NCI-H1694 treated with DMSO at 0.1 percent for 48 hours (cell line): ENCODE measurements around the gene FANK1.
A peak's percentile ranks its signal among the peaks of the same experiment; 100 is the strongest.
"Not testable (repeated sequence)": the region's sequence is repeated elsewhere in the genome, so short reads cannot be mapped to it uniquely, and the experiment has no call there.

Experiments used
- DNase-seq: peaks from one replicate; lab custom pipeline; 2025; lab: John Stamatoyannopoulos, UW

FANK1 gene

DNA sequence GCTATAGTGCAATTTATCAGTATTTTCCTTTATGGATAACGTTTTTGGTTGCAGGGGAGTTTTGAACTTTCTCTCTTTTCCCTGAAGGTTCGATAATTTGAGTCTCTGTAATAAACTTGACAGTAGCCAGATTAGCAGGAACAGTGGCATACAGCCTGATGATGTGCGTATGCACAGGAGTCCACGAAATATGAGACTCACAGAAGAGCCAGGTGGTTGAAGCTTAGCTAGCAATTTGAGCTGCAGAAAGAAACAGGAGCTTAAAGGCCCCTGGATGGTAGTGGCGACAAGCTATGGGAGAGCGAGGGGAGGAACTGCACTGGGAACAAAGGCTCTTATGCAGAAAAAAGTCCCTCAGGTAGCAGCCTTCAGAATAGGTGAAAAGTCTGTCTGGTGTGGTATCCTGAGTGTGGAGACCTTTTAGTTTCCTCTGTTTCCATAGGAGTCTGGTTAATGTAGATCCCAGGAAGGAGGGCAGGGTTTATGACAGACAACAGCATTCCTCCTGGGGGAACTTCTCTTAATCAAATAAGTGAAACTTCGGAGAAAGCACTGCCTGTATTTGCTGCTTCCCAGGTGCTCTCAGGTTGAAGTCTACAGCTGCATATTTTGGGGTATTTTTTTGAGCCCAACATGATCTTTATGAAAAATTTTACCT lies 32.7 kb downstream of the FANK1 start:
- no peak for DNase-seq

DNA sequence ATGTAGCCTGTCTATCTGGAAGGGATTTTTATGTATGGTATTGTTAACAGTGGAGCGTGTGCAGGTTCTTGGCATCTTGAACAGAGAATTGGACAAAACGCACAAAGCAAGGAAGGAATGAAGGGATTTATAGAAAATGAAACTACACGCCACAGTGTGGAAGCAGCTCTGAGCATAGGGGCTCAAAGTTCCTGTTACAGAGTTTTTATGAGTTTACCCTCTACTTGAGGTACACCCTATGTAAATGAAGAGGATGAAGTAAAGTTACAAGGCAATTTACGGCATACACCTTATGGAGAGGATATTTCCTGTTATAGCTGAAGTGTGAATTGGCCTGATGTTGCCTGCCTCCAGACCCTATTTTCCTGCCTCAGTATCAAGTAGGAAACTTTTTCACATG lies 33.3 kb downstream of the FANK1 start:
- no peak for DNase-seq

DNA sequence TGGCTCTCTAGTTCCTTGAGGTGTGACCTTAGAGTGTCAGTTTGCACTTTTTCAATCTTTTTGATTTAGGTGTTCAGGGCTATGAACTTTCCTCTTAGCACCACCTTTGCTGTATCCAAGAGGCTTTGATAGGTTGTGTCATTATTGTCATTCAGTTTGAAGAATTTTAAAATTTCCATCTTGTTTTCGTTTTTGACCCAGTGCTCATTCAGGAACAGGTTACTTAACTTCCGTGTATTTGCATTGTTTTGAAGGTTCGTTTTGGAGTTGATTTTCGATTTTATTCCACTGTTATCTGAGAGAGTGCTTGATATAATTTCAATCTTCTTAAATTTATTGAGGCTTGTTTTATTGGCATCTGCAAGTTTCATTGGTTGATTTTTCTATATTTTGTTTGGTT lies 37.3 kb downstream of the FANK1 start:
- DNase-seq: no peak

DNA sequence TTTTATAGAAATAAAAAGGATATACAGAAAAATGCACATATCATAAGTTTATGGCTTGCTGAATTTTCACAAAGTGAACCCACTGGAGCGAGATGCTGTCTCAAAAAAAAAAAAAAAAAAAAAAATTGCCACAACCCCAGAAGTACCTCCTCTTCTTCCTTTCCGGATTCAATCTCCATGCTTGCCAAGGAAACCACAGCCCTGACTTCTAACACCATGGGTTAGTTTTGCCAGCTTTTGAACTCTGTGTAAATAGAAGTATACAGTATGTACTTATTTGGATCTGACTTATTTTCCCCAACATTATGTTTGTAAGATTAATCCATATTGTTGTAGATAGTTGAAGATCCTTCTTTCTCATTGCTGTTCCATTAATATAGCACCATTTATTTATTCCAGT lies 40.0 kb downstream of the FANK1 start:
- no peak for DNase-seq

DNA sequence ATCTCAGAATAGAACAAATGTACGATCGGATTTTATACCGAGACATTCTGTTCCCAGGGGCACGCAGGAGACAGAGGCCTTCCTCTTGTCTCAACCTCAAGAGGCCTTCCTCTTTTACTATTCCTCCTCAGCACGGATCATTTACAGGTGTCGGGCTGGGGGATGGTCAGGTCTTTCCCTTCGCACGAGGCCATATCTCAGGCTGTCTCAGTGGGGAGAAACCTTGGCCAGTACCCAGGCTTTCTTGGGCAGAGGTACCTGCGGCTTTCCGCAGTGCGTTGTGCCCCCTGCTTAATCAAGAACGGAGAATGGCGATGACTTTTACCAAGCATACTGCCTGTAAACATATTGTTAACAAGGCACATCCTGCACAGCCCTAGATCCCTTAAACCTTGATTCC lies 44.2 kb downstream of the FANK1 start:
- DNase-seq: no peak

DNA sequence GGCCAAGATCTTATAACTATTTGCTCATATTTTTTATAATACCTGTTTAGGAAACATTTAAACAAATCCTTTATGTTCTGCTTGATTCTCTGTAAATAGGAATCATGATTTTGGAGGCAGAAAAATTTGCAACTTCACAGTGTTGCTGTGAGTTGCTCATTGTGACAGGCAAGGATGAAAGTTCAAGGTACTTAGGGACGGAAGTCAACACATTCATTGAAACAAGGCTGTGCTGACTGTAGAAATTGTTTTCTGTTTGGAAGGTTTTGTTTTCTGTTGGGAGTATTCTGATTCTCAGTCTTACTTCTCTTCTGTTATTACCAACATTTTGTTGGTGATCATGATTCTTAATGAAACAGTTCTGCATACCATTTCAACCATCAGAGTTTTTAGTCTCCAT lies 54.9 kb downstream of the FANK1 start:
- no peak for DNase-seq

DNA sequence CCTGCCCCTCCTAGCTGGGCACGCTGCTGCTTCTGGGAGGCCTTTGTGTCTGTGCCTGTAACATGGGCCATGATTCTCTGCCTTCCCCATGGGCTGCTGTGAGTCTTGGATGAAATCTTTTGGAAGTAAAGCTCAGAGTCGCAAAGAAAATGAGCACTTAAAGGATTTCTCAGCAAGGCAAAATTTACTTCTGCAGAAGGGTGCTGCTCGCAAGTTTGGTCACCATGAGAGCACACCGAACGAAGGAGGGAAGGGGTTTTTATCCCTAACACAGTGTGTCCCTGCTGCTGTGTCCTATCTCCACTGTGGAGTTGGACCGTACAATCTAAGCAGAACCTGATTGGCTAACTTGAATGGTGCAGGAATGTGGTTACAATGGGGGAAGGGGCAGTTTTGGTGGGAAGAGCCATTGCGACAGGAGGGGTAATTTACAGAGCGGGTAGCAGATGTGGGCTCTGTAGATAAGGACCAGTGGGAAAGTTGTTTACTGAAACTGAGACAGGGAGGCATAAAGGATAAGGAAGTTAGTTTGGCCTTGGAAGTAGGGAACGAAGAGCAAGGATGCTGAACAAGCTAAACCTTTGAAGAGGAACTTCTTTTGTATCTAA lies 57.5 kb downstream of the FANK1 start:
- no peak for DNase-seq

DNA sequence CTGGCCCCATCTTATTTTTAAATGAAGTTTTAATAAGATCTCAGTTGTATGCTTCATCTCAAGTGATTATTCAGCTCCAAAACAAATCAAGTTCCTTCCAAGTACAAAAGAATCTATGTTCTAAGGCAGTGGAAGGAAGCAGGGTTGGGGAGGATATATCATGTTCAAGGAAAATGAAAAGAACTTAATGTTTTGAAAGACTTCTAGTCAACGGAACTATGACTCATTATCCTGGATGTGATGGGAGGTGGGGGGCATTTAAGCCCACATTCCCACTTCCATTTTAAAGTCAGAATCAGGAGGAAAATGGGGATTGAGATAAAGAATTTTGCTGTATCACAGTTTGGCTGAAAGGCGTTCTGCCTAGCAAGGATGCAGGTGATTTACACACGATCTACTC lies 59.4 kb downstream of the FANK1 start:
- no peak for DNase-seq

DNA sequence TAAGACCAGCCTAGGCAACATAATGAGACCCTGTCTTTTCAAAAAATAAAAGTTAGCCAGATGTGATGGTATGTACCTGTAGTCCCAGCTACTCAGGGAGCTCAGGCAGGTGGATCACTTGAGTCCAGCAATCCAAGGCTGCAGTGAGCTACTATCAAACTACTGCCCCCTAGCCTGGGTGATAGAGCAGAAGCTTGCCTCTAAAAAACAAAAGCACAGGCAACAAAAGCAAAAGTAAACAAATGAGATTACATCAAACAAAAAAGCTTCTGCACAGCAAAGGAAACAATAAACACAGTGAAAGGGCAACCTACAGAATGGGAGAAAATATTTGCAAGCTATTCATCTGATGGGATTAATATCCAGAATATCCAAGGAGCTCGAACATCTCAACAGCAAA lies 65.4 kb downstream of the FANK1 start:
- DNase-seq: no peak

DNA sequence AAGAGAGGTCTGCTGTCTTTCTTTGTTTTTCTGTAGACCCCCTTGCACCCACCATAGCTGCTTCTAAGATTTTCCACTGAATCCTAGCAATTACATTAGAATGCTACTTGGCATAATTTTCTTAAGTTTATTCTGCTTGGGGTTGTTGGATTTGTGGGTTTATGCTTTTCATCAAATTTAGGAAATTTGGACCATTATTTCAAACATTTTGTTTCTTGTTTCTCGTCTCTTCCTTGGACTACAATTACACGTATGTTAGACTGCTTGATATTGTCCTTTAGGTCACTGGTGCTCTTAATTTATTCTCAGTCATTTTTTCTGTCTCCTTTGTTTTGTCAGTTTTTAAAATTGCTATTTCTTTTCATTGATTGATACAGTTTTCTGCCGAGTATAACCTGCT lies 65.8 kb downstream of the FANK1 start:
- no peak for DNase-seq

DNA sequence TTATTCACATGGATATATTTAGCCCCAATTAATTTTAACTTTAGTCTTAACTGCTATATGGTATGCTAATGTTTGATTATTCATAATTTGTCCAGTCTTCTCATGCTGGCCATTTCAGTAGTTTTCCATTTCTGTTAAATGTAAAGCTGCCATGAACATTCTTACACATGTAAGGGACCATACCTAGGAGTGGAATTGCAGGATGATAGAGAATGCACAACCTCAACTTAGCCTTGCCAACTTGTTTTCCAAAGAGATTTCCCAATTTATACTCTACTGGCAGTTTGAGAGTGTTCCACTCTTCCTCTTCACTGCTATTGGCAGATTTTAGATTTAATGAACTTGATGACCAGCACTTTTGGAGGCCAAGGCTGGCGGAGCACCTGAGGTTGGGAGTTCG lies 68.2 kb downstream of the FANK1 start:
- DNase-seq: no peak

DNA sequence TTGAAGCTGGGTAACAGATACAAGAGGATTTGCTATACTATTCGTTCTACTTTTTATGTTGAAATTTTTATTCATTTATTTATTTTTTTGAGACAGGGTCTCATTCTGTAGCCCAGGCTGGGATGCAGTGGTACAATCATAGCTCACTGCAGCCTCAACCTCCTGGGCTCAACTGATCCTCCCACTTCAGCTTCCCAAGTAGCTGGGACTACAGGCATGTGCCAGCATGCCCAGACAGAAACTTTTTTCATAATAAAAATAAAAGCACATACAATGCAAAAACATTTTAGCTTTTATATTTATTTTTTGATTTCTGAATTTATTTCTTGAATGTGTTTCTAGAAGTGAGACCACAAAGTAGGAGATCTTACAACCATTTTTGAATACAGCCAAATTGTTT lies 71.2 kb downstream of the FANK1 start:
- no peak for DNase-seq

DNA sequence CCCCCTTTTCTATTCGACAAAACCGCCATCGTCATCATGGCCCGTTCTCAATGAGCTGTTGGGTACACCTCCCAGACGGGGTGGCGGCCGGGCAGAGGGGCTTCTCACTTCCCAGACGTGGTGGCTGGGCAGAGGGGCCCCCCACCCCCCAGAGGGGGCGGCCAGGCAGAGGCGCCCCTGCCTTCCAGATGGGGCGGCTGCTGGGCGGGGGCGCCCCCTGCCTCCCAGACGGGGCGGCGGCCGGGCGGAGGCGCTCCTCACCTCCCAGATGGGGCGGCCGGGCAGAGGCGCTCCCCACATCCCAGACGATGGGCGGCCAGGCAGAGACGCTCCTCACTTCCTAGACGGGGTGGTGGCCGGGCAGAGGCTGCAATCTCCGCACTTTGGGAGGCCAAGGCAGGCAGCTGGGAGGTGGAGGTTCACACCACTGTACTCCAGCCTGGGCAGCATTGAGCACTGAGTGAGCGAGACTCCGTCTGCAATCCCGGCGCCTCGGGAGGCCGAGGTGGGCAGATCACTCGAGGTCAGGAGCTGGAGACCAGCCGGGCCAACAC lies 73.8 kb downstream of the FANK1 start:
- not testable (repeated sequence) for DNase-seq

DNA sequence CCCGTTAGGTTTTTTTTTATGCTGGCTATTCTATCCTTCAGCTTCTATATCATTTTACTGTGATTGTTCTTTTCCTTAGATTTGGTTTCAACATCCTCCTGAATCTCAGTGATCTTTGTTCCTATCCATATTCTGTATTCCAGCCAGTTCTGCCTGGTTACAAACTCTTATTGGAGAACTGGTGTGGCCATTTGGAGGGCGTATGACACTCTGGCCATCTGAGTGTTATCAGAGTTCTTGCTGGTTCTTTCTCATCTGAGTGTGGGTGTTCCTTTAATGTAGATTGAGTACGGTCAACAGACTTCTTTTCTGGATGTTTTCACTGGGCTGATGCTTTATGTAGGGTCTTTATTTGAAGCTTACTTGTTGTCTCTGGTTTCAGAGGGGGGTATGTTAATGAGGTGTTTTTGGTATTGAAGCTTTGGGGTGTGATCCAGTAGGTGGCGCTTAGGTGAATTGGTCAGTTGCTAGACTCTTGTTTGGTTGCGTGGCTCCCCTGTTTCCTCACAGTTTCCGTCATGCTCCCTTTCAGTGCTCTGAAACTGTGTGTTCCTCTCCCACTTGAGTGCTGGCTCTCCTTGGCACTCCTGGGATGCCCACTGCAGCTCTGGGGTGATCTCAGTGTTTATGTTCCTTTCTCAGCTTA lies 80.7 kb downstream of the FANK1 start:
- DNase-seq: no peak

DNA sequence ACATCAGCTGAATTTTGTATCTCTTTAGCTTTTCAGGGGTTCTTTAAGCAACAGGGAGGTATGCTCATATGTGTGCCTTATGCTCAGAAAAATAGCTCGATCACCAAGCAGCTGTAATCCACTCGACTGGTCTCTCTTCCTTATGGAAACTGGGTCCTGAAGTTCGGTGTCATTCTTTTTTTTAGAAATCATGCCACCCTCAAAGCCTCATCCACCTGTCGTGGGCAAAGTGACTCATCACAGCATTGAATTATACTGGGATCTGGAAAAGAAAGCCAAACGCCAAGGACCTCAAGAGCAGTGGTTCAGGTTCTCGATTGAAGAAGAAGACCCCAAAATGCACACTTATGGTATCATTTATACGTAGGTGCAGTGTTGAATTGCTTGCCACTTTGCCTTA lies 83.6 kb downstream of the FANK1 start:
- DNase-seq: no peak

DNA sequence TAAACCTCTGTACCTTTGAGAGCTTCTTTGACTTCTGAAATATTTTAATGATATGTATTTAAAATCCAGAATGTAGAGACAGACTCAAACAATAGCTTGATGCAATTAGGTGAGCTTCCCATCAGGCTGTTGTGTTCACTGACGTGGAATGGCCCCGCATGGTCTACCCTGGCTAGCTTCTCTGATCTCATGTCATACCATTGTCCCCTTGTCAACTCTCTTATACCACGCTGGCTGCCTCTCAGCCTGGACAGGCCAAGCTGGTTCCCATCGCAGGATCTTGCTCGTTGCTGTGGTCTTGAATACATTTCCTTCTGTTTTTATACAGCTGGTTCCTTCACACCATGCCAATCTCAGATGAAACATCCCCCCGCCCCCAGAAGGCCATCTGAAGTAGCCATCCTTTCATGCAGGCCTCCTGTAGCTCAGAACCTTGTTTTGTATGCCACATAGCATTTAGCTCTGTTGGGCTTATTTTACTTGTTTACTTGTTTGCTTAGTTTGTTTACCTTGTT lies 84.2 kb downstream of the FANK1 start:
- DNase-seq: no peak

DNA sequence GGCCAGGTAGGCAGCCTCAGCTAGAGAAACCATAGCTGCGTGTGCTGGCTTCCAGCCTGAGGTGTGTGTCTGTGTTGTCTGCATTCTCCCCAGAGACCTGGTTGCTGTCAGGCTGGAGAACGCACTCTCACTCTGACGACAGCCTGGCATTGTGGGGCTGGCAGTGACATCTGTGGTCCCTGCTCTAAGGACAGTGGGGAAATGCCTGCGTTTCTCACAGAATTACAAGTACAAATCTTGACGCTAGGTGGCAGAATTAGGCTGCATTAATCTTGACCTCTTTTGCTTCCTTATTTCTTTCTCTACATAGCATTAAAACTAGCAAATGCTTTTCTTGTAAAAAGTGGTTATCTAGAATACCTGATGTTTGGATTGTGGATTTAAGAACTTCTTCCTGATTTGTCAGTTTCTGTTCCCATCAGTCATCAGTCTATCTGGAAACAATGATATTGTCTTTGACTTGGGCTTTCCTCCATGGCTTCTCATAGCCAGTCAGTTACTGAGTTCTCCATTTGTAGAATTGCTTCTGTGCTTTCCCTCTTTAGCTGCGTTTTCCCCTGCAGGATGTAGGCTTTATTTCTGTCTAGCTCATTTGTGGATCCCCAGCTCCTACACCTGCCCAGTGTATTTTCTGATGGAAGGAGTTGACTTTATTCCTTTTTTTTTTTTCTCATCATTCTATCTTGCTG lies 86.0 kb downstream of the FANK1 start:
- peak; percentile 40 for DNase-seq

DNA sequence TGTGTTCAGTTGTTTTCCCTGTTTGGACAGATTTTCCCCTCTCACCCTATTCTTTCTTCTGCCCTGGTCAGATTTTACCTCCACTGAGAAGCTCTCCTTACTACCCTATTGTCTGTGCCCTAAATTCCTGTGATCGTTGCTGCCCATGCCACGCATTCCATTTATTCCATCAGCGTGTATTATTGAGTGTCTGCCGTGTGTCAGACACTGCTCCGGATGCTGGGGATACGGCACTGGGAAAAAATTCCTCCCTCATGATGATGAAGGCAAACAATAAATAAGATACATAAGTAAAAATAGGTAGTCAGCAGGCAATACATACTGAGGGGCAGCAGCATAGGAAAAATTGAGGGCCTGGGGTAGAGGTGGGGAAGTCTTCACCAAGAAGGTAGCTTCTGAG lies 86.8 kb downstream of the FANK1 start:
- DNase-seq: no peak

DNA sequence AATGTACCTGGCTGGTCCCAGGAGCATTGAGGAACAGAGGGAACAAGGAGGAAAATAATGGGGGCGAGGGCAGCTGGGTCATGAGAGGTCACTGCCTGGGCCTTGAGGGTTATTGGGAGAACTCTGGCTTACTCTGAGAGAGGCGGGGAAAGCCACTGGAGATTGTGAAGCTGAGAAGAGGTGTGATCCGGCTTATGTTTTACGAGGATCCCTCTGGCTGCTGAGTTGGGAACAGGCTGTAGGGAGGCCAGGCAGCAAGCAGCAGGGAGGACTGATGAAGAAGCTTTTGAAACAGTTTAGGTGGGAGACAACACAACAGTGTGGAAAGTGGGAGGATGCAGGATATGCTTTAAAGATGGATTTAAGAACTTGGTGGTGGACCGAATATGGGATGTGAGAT lies 87.3 kb downstream of the FANK1 start:
- no peak for DNase-seq

DNA sequence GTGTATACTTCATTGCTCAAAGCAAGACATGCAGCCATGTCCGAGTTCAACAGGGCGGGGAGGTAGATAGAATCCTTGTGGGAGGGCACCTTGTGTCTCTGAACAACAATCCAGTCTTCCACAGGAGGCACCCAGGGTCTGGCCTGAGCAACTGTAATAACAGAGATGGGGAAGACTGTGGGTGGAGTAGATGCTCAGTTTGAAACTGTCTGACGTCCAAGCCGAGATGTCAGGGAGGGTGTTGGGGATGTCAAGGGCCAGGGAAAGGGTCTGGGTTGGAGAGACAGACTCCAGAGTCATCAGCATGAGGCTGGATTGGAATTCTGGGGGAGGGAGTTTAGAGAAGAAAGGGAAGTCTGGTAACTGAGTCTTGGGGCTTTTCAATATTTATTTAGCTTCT lies 88.0 kb downstream of the FANK1 start:
- DNase-seq: no peak

DNA sequence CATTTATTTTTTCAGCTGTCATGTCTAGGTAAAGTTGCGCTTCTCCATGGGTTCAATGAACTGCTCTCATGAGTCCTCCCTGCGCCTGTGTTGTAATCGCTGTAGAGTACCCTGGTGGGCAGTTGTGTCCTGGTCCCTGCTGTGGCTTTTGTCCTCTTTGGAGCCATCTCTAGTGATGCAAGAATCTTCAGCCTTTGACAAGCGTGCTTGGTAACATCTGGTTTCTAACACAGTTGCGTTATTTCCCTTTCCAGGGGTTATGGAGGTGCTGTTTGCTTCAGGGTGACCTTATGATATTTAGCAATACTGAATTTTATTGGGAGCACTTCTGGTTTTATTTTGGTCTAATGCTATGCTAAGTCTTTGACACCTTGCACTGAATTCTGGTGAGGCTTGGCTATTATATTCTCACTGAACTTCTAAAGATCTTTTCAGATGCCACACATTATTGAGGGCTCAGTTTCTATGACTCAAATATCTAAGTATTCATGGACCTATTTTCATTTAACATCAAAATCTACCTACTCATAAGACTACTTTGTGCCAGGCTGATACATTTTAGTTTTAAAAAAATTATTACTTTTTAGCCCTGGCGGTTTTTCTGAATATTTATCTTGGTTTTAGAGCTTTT lies 88.6 kb downstream of the FANK1 start:
- no peak for DNase-seq

DNA sequence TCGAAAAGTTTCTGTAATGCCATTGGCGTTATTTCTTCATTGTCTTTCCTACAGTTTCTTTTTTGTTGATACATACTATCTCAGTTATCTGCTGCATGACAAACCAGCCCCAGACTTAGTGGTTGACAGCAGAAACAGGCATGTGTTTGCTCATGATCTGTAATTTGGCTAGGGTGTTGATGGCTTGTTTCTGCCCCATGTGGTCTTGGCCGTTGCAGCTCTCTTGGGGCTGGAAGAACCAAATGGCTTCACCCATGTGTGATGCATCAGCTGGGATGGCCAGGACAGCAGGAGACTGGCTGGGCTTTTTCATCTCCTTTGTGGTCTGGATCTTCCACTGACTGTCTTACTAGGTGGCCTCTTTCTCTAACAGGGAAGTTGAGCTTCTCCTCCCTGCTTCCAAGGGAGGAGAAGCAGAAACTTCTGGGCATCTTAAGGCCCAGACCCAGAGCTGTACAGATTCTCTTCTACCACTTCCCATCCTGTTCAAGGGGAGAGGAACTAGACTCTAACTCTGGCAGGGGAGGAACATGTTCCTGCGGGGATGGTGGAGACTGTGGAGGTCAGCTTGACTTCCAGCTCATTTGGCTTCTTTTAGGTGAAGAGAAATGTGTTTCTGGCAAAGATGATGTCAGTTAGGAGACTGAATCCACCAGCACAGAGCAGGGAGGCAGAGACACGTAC lies 89.3 kb downstream of the FANK1 start:
- DNase-seq: no peak
